HG03097 (cell line): ENCODE data around the gene SIL1.

ENCODE experiments used
- ATAC-seq: cut with Tn5 transposase; IDR thresholded peaks from one replicate; pipeline ENCODE4 v1.9.1; 2021; ENCODE audit not compliant: unreplicated experiment, low FRiP score

The SIL1 gene

GRCh38 chr5:138990986-138991590, 207.1 kb downstream of the SIL1 start:
- ATAC-seq = no peak

- ATAC-seq = no peak
These were observed 208.4 kb downstream of the SIL1 start for GRCh38 chr5:138989720-138990119.

- no peak for ATAC-seq
These were observed 211.9 kb downstream of the SIL1 start for GRCh38 chr5:138986186-138986800.

- no peak for ATAC-seq
These were observed 212.5 kb downstream of the SIL1 start for GRCh38 chr5:138985683-138986082.

GRCh38 chr5:138985256-138985655, 212.9 kb downstream of the SIL1 start:
- ATAC-seq = no peak

- ATAC-seq = no peak
These were observed 214.2 kb downstream of the SIL1 start for GRCh38 chr5:138983984-138984383.

GRCh38 chr5:138981586-138981985, 216.6 kb downstream of the SIL1 start:
- ATAC-seq = no peak

- ATAC-seq = no peak
These were observed 217.0 kb downstream of the SIL1 start for GRCh38 chr5:138981131-138981530.

GRCh38 chr5:138980441-138980840, 217.7 kb downstream of the SIL1 start:
- ATAC-seq = no peak

- ATAC-seq = no peak
These were observed 218.4 kb downstream of the SIL1 start for GRCh38 chr5:138979684-138980280.

- no peak for ATAC-seq
These were observed 219.6 kb downstream of the SIL1 start for GRCh38 chr5:138978581-138978980.

GRCh38 chr5:138978080-138978479, 220.1 kb downstream of the SIL1 start:
- ATAC-seq = no peak

- ATAC-seq = no peak
These were observed 222.9 kb downstream of the SIL1 start for GRCh38 chr5:138975098-138975847.

GRCh38 chr5:138974227-138975063, 223.7 kb downstream of the SIL1 start:
- ATAC-seq = no peak

GRCh38 chr5:138972836-138973235, 225.3 kb downstream of the SIL1 start:
- no peak for ATAC-seq

GRCh38 chr5:138972230-138972629, 225.9 kb downstream of the SIL1 start:
- ATAC-seq = no peak

- ATAC-seq = no peak
These were observed 228.7 kb downstream of the SIL1 start for GRCh38 chr5:138969323-138970002.

GRCh38 chr5:138968601-138969000, 229.6 kb downstream of the SIL1 start:
- ATAC-seq = no peak

GRCh38 chr5:138967791-138968448, 230.2 kb downstream of the SIL1 start:
- ATAC-seq = no peak
